Epithelial cell of proximal tubule (primary cell): ENCODE results near the gene CRACR2B. TPM values are rescaled to one million over a fixed set of nuclear protein-coding genes. Genes with fewer than 3 reads are reported as not detected.

ENCODE experiments used
- DNase-seq: peaks from one replicate; pipeline ENCODE4 v3.0.0-alpha.2; 2011; ENCODE audit warnings: low read depth
- H3K4me3 ChIP-seq: 2 replicates; pipeline ENCODE4 v1.5.1; 2011; ENCODE audit warnings: low read depth, mild to moderate bottlenecking, low read length
- CTCF ChIP-seq: conservative IDR thresholded peaks from 2 replicates; pipeline ENCODE4 v1.5.1; 2012; ENCODE audit warnings: low read depth, mild to moderate bottlenecking, low read length
- total RNA-seq: library from RNA; depleted of rRNA; stranded (reverse); fragments of >200 nt; gene quantifications from 2 replicates; pipeline ENCODE4 v1.2.3, GENCODE V29; 2015

CRACR2B gene
- total RNA-seq, 1 donor from 2014 or later = 55.7 TPM

DNA sequence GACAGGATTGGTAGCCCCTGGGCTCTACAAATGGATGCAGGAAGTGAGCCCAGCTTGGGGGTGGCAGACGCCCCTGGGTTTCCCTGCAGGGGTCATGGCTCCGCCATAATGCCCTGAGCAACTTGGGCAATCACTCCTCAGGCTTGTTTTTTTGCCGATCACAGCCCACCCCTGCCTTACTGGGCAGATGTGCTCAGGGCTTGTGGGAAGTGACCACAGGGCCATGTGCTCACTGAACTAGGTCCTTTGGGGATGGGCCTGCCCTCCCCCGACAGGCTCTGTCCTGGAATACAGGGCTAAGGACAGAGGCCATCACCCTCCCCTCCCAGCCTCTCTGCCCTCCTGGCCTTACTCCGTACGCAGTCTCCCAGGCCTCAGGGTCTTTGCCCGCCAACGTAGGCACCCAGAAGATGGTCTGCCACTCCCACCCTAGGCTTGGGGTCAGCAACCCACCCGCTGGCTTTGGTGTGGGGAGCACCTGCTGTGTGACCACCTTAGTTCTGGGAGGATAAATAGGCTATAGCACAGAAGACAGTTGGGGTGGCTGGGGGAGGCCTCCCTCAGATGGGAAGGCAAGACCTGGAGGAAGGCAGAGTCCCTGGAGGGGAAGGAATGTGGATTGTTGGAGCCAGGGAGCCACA lies 14.1 kb upstream of the CRACR2B start:
- no peak overlapping the region for H3K4me3 ChIP-seq
- no peak for DNase-seq
- TF ChIP-seq CTCF = no peak

GRCh38 chr11:815675-816432 lies 11.9 kb upstream of the CRACR2B start:
- no peak overlapping the region for H3K4me3 ChIP-seq
- no peak for TF ChIP-seq CTCF
- no peak for DNase-seq

- DNase-seq = no peak
- H3K4me3 ChIP-seq = no peak overlapping the region
- TF ChIP-seq CTCF = no peak
Observed at GRCh38 chr11:816433-816779, 11.3 kb upstream of the CRACR2B start.

DNA sequence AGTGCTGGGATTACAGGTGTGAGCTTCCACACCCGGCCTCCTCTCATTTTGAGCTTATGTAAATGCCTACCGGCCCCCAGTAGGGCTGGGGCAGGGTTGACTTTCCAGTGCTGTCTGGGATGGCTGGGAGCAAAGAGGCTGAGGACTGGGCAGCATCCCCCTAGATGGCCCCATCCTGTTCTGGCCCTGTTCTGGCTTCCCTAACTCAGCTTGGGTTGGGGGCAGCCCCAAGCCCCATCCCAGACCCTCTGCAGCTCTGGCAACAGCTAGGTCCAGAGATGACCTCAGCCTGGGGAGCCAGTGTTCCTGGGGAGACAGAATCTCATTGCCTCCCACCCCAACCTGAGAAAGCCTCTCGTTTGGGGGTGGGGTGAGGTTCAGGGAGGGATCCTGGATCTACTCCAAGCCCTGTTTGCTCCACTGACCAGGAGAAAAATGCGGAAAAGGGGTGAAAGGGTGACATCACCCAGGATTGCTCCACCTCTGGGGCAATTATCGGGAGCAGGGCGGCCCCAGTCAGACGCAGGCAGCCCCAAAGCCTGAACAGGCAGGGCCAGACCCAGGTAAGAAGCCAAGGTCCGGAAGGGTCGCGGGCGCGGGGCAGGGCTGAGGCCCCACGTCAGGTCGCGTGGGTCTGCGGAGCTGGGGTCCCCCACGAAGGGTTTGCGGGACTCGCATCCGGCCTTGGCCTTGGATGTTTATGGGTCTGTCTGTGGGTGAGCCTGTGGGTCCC lies 9.2 kb upstream of the CRACR2B start, which contains the start of gene PNPLA2:
Gene PNPLA2 (plus strand): TSS at position 519 of the 733 bp plus-strand sequence. CDS start 805 bp downstream, outside the sequence.
- H3K4me3 ChIP-seq = peak within 1 kb of the TSS; percentile 88
- TF ChIP-seq CTCF = no peak
- DNase-seq = no peak

DNA sequence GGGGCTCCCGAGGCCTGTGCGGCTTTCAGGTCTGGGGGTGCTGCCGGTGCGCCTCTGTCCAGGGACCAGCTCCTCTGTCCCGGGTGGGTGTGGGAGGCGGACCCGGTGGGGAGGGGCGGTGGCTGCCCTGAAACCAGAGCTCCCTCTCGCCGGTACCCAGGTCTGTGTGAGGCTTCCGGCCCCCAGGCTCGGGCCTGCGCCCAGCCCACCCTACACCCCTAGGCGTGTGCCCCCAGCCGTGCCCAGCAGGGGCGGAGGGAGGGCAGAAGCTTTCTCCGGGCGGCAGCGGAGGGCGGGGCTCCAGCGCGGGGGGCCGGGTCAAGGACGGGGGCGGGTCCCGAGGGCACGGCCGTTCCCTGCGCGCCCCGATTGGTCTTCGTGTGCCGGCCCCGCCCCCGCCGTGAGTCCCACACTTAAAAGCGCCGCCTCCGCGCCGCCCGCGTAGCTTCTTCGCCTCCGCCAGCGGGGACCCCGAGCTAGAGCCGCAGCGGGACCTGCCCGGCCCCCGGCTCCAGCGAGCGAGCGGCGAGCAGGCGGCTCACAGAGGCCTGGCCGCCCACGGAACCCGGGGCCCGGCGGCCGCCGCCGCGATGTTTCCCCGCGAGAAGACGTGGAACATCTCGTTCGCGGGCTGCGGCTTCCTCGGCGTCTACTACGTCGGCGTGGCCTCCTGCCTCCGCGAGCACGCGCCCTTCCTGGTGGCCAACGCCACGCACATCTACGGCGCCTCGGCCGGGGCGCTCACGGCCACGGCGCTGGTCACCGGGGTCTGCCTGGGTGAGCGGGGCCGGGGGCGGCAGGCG lies 8.4 kb upstream of the CRACR2B start:
- DNase-seq = no peak
- H3K4me3 ChIP-seq = peak overlapping the region; percentile 88
- no peak for TF ChIP-seq CTCF

DNA sequence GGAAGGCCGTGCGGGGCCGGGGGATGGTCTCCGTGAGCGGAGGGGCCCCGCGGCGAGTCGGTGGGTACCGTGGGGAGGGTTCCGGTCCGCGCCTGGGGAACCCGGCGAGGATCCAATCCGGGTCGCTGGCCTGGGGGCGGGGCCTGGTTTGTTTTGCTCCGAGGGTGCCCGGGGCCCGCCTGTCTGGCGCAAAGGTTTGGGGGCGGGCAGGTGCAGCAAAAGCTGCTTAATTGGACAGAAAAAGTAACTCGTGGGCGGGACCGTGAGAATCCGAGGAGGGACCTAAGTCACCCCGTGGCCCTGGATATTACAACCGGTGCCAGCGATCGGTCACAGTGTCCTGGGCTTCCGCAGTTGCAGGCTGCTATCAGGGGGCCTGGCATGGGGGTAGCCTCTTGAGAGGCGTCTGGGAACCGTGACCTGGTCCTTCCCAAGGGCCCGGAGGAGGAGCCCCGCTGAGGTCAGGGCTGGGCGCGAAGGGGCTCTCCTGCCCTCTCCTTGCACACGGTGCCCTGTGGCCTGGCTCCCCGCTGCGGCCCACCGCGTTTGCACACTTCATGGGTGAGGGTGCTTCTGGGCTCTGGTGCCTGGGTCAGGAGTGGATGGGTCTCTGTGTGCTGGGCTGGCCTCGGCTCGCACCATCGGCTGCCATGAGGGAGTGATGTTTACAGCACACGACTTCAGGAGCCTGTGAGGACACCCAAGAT lies 7.6 kb upstream of the CRACR2B start:
- peak overlapping the region; percentile 88 for H3K4me3 ChIP-seq
- no peak for DNase-seq
- TF ChIP-seq CTCF = no peak
